Bronchial epithelial cell (primary cell): ENCODE measurements around the gene EHBP1. TPM values are rescaled to one million over a fixed set of nuclear protein-coding genes. Genes with fewer than 3 reads are reported as not detected.

Source experiments
- DNase-seq: peaks from one replicate; pipeline ENCODE4 v3.0.0-alpha.2; 2010; ENCODE audit warnings: low read depth
- FAIRE-seq: peaks from 2 replicates; lab custom pipeline; 2011; peaks lifted over from hg19 to GRCh38; lab: Jason Lieb, UNC
- H3K27me3 ChIP-seq: 2 replicates; pipeline ENCODE4 v1.5.1; 2011; ENCODE audit warnings: low read length; ENCODE audit not compliant: control insufficient read depth, insufficient read depth
- H3K36me3 ChIP-seq: 2 replicates; pipeline ENCODE4 v1.5.1; 2011; ENCODE audit warnings: low read length; ENCODE audit not compliant: control insufficient read depth, insufficient read depth
- H3K4me3 ChIP-seq: 2 replicates; pipeline ENCODE4 v1.5.1; 2011; ENCODE audit warnings: mild to moderate bottlenecking, low read depth, low read length, control low read depth
- total RNA-seq: library from RNA; depleted of rRNA; stranded (reverse); fragments of >200 nt; gene quantifications from 2 replicates; pipeline ENCODE4 v1.2.1, GENCODE V29; 2014
- TF ChIP-seq, protein P1 (sequence below): IDR thresholded peaks from 2 replicates; pipeline ENCODE4 v1.5.1; 2011; ENCODE audit warnings: mild to moderate bottlenecking, moderate library complexity, low read length, control low read depth, inconsistent platforms; ENCODE audit not compliant: insufficient read depth, severe bottlenecking

The EHBP1 gene
- total RNA-seq, 1 donor from 2014 or later = 132 TPM

DNA sequence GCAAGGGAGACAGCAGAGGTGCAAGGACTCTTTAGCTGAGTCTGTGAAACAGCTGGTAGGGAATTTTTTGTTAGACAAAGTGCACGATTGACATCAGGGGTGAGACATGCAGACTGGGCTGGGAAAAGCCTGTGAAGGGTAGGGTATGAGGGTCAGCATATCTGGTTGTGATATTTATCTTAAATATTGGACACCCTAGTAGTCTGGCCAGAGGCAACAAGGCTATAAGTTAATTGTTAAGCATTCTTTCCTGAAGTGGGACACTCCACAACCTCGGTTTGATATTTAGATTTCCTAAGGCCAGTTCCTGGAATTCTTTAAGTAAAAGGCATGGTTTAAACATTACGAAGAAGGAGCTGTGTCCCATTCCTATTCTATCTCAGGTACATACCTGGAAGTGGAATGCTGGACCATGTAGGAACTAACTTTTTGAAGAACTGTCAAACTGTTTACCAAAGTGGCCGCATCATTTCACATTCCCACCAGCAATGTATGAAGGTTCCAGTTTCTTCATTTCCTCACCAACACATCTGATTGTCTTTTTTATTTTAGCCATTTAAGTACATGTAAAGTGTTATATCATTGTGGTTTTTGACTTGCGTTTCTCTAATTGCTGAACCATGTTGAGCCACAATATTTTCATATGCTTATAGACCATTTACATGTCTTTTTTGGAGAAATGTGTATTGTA, 22.5 kb downstream of the EHBP1 start:
- H3K27me3 ChIP-seq = no peaks in the 10 kb centered on the region
- no peak for FAIRE-seq
- TF ChIP-seq, protein P1, sequence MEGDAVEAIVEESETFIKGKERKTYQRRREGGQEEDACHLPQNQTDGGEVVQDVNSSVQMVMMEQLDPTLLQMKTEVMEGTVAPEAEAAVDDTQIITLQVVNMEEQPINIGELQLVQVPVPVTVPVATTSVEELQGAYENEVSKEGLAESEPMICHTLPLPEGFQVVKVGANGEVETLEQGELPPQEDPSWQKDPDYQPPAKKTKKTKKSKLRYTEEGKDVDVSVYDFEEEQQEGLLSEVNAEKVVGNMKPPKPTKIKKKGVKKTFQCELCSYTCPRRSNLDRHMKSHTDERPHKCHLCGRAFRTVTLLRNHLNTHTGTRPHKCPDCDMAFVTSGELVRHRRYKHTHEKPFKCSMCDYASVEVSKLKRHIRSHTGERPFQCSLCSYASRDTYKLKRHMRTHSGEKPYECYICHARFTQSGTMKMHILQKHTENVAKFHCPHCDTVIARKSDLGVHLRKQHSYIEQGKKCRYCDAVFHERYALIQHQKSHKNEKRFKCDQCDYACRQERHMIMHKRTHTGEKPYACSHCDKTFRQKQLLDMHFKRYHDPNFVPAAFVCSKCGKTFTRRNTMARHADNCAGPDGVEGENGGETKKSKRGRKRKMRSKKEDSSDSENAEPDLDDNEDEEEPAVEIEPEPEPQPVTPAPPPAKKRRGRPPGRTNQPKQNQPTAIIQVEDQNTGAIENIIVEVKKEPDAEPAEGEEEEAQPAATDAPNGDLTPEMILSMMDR = no peak
- H3K4me3 ChIP-seq = no peak overlapping the region
- DNase-seq = no peak
- H3K36me3 ChIP-seq = peaks cover 2% of the 10 kb centered on the region

DNA sequence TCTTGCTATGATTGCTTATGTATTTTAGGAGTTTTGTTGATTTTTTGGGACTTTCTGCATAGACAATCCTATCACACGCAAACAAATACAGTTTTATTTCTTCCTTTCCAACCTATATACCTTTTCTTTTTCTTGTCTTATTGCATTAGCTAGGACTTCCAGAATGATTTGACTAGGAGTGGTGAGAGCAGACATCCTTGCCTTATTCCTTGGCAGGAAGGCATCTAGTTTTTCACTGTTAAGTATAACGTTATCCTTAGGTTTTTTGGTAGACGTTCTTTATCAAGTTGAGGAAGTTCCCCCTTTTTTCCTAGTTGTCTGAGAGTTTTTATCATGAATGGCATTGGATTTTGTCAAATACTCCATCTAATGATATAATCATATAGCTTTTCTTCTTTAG, 25.8 kb downstream of the EHBP1 start:
- no peak for FAIRE-seq

DNA sequence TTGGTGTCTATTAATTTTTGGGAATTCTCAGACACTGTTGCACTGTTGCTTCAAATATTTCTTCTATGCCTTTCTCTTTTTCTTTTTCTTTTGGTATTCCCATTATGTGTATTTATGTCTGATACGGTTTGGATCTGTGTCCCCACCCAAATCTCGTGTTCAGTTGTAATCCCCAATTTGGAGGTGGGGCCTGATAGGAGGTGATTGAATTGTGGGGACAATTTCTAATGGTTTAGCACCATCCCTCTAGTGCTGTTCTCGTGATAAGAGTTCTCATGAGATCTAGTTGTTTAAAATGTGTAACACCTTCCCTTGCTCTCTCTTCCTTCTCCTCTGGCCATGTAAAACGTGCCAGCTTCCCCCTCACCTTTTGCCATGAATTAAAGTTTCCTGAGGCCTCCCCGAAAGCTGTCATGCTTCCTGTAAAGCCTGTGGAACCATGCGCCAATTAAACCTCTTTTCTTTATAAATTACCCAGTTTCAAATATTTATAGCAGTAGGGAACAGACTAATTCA, 26.8 kb downstream of the EHBP1 start:
- no peak for DNase-seq

More for the DNA sequence above, 25.8 kb downstream of the EHBP1 start:
- Histone ChIP-seq H3K36me3 (no peaks in the 10 kb centered on the region), H3K27me3 (no peaks in the 10 kb centered on the region), H3K4me3 (no peak overlapping the region)
- TF ChIP-seq, protein P1 = no peak
- no peak for DNase-seq

DNA sequence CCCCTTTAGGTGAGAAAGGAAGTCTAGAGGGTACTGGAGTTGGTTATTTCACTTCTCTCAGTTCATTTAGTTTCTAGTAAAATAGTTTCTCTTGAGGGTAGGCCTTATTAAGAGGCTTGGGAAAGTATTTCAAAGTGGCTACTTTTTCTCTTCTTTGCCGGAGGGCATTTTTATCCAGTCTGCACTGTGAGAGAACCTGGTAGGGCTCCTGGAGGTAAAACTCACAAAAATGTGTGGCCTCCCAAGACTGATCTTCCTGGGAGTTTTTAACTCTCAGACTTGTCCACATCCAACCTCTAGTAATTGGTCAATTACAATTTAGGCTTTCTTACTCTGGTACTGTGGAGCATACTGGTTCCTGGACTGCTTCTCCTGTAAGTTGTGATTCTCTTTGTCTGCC, 28.0 kb downstream of the EHBP1 start:
- DNase-seq (no peak), FAIRE-seq (no peak)
- TF ChIP-seq, protein P1 = no peak
- no peaks in the 10 kb centered on the region for H3K27me3 ChIP-seq
- H3K4me3 ChIP-seq = no peak overlapping the region
- H3K36me3 ChIP-seq = no peaks in the 10 kb centered on the region

More for the DNA sequence above, 26.8 kb downstream of the EHBP1 start:
- no peaks in the 10 kb centered on the region for H3K36me3 ChIP-seq
- no peaks in the 10 kb centered on the region for H3K27me3 ChIP-seq
- FAIRE-seq = no peak
- H3K4me3 ChIP-seq = no peak overlapping the region
- TF ChIP-seq, protein P1 = no peak

DNA sequence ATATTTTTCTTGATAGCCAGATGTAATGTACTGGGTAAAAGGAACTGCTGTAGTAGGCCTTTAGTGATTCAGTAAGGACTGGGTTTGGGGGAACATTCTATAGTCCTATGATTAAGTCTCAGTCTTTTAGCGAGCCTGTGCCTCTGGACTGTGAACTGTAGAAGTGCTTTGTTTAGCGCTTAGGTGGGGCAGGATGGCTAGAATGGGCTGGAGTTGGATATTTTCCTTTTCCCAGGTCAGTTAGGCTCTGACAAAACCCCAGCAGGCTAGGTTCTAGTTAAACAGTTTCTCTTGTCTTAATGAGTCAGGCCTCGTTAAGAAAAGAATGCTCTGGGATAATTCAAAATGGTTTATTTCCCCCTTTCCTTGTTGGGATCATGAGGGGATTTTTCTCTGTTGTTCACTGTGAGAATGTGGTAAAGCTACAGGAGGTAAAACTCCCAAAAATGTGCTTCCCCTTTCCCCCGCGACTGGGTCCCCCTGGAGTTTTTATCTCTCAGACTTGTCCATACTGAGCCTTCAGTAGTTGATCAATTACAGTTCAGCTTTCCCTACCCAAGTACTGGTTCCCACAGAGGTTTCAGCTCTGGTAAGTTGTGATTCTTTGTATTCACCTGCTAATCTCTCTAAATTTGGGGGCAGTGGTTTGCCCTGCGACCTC, 31.5 kb downstream of the EHBP1 start:
- no peaks in the 10 kb centered on the region for H3K27me3 ChIP-seq
- TF ChIP-seq, protein P1 = no peak
- FAIRE-seq = no peak
- H3K4me3 ChIP-seq = no peak overlapping the region
- no peak for DNase-seq
- no peaks in the 10 kb centered on the region for H3K36me3 ChIP-seq
